Activated T-cell treated with anti-CD3 and anti-CD28 coated beads, Interleukin-2, amount 50 U/mL, for 4 hours (primary cell): Measurements from ENCODE around the gene RALGPS1. TPM values are rescaled to one million over a fixed set of nuclear protein-coding genes. Genes with fewer than 3 reads are reported as not detected.

Experiments
- ATAC-seq, 2 donors: fragments of 200-7000 bp; cut with Tn5 transposase; one replicate each; pipeline ENCODE4 v1.10.0; 2021
- DNase-seq: peaks from one replicate; pipeline ENCODE4 v3.0.0-alpha.2; 2020
- H3K27me3 Mint-ChIP-seq: one replicate; pipeline ENCODE4 v1.8.0; 2021; ENCODE audit warnings: low read depth, mixed read lengths
- H3K36me3 Mint-ChIP-seq: one replicate; pipeline ENCODE4 v1.8.0; 2022; ENCODE audit warnings: mixed read lengths; ENCODE audit not compliant: insufficient read depth
- H3K4me1 Mint-ChIP-seq: one replicate; pipeline ENCODE4 v1.8.0; 2021; ENCODE audit warnings: low read depth, mixed read lengths
- H3K4me3 Mint-ChIP-seq: one replicate; pipeline ENCODE4 v1.8.0; 2021; ENCODE audit warnings: mild to moderate bottlenecking, moderate library complexity, mixed read lengths
- H3K9me3 Mint-ChIP-seq: one replicate; pipeline ENCODE4 v1.8.0; 2021; ENCODE audit warnings: mixed read lengths
- total RNA-seq, 3 donors: library from RNA; stranded (reverse); gene quantifications; one replicate each; pipeline ENCODE4 v1.2.1, GENCODE V29; 2021

Gene RALGPS1
- total RNA-seq, 3 donors from 2014 or later, result 0.51 to 1.2 (median 1.1) TPM

DNA sequence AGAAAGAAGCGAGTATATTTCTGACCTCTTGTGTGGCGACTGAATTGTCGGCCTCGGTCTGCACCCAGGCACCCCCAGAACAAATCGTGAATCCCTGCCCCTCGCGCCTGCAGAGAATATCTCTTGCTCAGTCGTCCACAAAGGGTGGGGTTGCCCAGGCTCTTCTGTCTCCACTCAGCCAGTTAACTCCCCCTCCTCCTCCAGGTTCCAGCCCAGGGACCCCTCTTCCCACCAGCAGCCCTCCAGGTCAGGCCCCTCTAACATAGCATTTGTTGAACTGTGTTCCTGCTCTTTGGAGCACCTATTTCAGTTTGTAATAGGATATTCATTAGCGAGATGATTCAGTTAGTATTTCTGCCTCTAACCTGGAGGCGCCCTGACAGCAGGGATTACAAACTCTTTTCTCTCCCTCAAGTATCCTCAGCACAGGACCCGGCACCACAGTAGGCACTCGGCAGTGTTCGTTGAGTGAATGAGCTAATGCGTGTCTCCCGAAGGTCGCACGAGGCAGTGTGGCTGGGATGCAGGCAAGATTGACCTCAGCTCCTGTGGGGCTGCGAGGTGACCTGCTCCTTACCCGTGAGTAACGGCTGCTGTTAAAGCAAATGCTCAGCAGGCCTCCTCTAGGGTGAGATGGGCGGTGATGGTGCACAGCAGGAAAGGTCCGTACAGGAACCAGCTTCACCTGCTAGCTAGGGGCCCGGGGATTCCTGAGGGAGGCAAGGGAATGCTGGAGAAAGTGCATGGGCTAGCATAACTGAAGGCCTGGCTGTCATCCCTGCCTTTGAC is 28.4 kb upstream of the RALGPS1 start:
- ATAC-seq, result no peak
- H3K36me3 Mint-ChIP-seq, result peaks cover 2% of the 10 kb centered on the region
- H3K4me1 Mint-ChIP-seq, result no peaks in the 10 kb centered on the region
- peaks cover 2% of the 10 kb centered on the region for H3K27me3 Mint-ChIP-seq
- H3K9me3 Mint-ChIP-seq, result no peaks in the 10 kb centered on the region
- no peak overlapping the region for H3K4me3 Mint-ChIP-seq
- no peak for DNase-seq

DNA sequence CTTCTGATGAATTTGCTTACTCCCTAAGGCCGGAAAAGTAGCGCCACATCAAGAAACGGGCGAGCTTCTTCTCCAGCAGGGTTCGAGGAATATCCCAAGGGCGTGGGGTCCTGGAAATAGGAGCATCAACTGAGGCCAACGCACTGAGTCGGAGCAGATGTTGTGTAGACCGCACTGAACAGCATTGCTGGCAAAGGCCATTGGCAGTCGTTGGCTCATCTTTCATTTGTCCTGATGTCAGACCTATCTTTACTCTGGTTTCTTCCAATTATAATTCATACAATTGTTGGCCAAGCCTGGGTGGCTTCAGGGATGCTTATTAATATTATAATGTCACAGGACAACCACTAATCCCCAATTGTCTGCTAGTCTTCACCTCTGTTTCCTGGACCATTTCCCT is 27.7 kb upstream of the RALGPS1 start:
- ATAC-seq (no peak), DNase-seq (no peak)
- peaks cover 2% of the 10 kb centered on the region for H3K27me3 Mint-ChIP-seq
- H3K36me3 Mint-ChIP-seq, result no peaks in the 10 kb centered on the region
- H3K4me3 Mint-ChIP-seq, result no peak overlapping the region
- no peaks in the 10 kb centered on the region for H3K4me1 Mint-ChIP-seq
- H3K9me3 Mint-ChIP-seq, result no peaks in the 10 kb centered on the region

DNA sequence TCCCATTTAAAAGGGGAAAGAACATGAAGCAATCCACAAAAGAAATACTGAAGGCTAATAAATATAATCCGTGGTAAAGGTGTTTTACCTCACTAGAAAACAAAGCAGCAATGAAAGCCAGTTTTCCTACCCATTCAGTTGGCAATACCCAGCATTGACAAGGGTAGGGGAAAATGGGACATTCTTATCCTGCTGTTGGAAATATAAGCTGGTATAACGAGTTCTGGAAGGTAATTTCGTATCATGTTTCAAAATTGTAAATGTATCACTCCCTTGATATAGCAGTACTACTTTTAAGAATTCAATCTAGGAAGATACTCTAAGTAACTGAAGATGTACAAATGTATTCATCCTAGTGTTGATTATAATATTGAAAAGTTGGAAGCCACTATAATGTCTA is 22.9 kb upstream of the RALGPS1 start:
- Mint-ChIP-seq H3K4me1 (no peaks in the 10 kb centered on the region), H3K27me3 (peaks cover 2% of the 10 kb centered on the region), H3K9me3 (no peaks in the 10 kb centered on the region), H3K4me3 (no peak overlapping the region), H3K36me3 (no peaks in the 10 kb centered on the region)
- DNase-seq (no peak), ATAC-seq (no peak)

- Mint-ChIP-seq H3K4me3 (no peak overlapping the region), H3K4me1 (no peaks in the 10 kb centered on the region), H3K36me3 (no peaks in the 10 kb centered on the region), H3K27me3 (peaks cover 5% of the 10 kb centered on the region), H3K9me3 (no peaks in the 10 kb centered on the region)
- DNase-seq (no peak), ATAC-seq (no peak)
These were observed 21.5 kb upstream of the RALGPS1 start for GRCh38 chr9:126893079-126893478.

DNA sequence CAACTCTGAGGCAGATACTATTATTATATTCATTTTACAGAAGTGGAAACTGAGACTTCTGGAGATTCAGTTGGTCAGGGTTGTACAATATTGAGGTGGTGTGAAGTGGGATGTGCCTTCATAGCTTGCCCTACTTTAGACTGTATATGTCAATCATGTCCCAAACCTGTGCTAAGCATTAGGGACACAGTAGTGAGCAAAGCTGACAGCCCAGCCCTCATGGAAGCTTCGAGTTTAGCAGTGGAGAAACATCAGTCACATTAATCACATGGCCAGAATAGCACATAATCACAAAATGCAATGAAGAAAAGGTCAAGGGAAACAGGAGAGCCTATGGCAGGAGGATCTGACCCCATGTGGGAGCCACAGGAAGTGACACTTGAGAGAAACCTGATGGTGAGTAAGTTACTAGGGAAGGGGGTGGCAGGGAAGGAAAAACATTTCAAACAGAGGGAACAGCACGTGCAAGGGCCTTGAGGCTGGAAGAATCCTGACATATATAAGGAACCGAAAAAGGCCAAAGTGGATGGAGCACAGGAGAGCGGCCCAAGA is 20.5 kb upstream of the RALGPS1 start:
- DNase-seq, result no peak
- Mint-ChIP-seq H3K4me1 (no peaks in the 10 kb centered on the region), H3K9me3 (no peaks in the 10 kb centered on the region), H3K4me3 (no peak overlapping the region), H3K27me3 (peaks cover 5% of the 10 kb centered on the region), H3K36me3 (no peaks in the 10 kb centered on the region)
- no peak for ATAC-seq

- Mint-ChIP-seq H3K9me3 (peaks cover 8% of the 10 kb centered on the region), H3K27me3 (peaks cover 4% of the 10 kb centered on the region)
- no peak for ATAC-seq
These were observed 12.4 kb upstream of the RALGPS1 start for GRCh38 chr9:126902210-126902609.

DNA sequence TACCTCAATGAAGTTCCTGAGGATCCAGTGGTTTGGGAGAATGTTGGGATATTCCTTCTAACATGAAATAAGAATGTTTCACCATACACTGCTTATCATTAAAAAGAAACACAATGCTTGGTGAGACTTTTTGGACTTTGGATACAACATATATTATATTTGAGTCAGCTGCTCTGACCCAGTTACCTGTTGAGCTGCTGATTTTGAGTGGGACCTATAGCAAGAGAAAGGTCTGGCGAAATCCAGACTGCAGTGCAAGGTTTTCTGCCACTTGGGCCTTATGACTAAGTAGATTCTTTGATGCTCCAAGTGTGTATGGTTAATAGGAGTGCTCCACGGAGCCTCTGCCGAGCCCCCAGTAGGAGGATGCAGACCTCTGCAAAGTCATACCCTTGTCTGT is 10.0 kb upstream of the RALGPS1 start:
- no peak for ATAC-seq
- no peaks in the 10 kb centered on the region for H3K36me3 Mint-ChIP-seq
- H3K4me3 Mint-ChIP-seq, result no peak overlapping the region
- peaks cover 4% of the 10 kb centered on the region for H3K27me3 Mint-ChIP-seq
- no peaks in the 10 kb centered on the region for H3K4me1 Mint-ChIP-seq
- no peak for DNase-seq
- H3K9me3 Mint-ChIP-seq, result peaks cover 8% of the 10 kb centered on the region

More at GRCh38 chr9:126902210-126902609, 12.4 kb upstream of the RALGPS1 start:
- Mint-ChIP-seq H3K4me1 (no peaks in the 10 kb centered on the region), H3K36me3 (no peaks in the 10 kb centered on the region), H3K4me3 (no peak overlapping the region)
- no peak for DNase-seq

- peaks cover 5% of the 10 kb centered on the region for H3K27me3 Mint-ChIP-seq
- no peaks in the 10 kb centered on the region for H3K4me1 Mint-ChIP-seq
- peaks cover 7% of the 10 kb centered on the region for H3K9me3 Mint-ChIP-seq
- H3K4me3 Mint-ChIP-seq, result no peak overlapping the region
- DNase-seq (no peak), ATAC-seq (no peak)
- no peaks in the 10 kb centered on the region for H3K36me3 Mint-ChIP-seq
These were observed 8.5 kb upstream of the RALGPS1 start for GRCh38 chr9:126906091-126906490.

DNA sequence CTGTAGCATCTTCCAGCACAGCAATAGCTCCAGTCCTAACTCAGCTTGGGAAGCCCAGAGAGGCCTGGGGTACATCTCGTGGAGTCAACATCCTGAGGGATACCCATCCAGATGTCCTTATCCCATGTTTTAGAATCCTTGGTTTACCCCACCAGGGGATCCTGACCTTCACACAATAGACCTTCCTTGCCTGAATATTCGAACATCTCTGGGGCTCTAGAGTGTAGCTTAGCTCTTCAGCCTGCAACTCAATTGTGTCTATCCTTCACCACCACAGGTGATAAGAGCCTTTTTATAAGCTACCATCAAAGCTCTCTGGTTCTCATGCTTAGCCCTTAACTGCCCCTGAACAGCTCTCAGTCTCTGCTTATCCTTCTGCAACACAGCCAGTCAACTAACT is 7.5 kb upstream of the RALGPS1 start:
- ATAC-seq (no peak), DNase-seq (no peak)
- no peak overlapping the region for H3K4me3 Mint-ChIP-seq

GRCh38 chr9:126915281-126915816 is 767 bp downstream of the RALGPS1 start:
- Mint-ChIP-seq H3K27me3 (peaks cover 4% of the 10 kb centered on the region), H3K36me3 (no peaks in the 10 kb centered on the region), H3K4me1 (peaks cover 8% of the 10 kb centered on the region), H3K4me3 (peak overlapping the region; percentile 62), H3K9me3 (peaks cover 4% of the 10 kb centered on the region)
- peak; percentile 32 for DNase-seq
- peak in 1 of 2 donors; percentile 7 for ATAC-seq

More for the DNA sequence above, 7.5 kb upstream of the RALGPS1 start:
- Mint-ChIP-seq H3K36me3 (no peaks in the 10 kb centered on the region), H3K27me3 (peaks cover 7% of the 10 kb centered on the region), H3K9me3 (peaks cover 4% of the 10 kb centered on the region), H3K4me1 (no peaks in the 10 kb centered on the region)

- H3K4me1 Mint-ChIP-seq, result peaks cover 8% of the 10 kb centered on the region
- ATAC-seq, result no peak
- H3K36me3 Mint-ChIP-seq, result no peaks in the 10 kb centered on the region
- H3K4me3 Mint-ChIP-seq, result peak overlapping the region; percentile 62
- peaks cover 4% of the 10 kb centered on the region for H3K27me3 Mint-ChIP-seq
- no peak for DNase-seq
- peaks cover 4% of the 10 kb centered on the region for H3K9me3 Mint-ChIP-seq
These were observed 1.4 kb downstream of the RALGPS1 start for GRCh38 chr9:126915846-126916543.

DNA sequence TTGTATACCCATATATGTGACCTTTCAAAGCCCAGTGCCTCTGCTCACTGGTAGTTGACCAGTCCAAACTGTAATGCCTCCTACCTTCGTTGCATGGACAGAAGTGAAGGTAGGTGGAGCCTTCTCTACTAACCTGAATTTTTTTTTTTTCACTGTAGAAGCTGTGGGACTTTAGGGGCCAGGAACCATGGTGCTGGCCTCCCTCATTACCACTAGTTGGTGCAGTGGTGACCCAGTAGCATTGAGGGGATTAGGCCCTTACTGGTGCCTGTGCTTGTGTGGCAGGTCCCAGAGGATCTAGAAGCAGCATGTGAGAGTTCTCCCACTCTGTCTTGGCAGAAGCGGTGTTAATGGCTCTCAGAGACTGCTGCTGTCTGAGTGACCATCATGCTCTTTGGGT is 2.3 kb downstream of the RALGPS1 start:
- H3K4me3 Mint-ChIP-seq, result peak overlapping the region; percentile 29

DNA sequence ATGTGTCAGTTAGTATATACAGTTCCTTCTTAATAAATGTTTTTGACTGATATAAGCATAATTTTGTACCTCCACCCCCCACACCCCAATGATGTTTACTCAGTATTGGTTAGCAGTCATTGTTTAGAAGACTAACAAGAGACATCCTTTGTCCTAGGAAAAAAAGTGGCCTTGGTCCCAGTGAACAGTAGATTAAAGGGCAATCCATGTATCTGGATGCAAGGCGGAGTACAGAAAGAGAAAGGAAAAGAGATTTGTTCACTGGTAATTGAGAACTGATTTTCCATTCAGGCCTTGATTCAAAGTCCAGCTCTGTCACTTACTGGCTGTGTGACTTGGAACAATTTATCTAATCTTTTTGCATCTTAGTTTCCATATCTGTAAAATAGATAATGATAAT is 4.6 kb downstream of the RALGPS1 start:
- DNase-seq, result no peak
- Mint-ChIP-seq H3K36me3 (peaks cover 2% of the 10 kb centered on the region), H3K27me3 (no peaks in the 10 kb centered on the region), H3K9me3 (no peaks in the 10 kb centered on the region), H3K4me1 (peaks cover 8% of the 10 kb centered on the region), H3K4me3 (no peak overlapping the region)
- no peak for ATAC-seq

More for the DNA sequence above, 2.3 kb downstream of the RALGPS1 start:
- Mint-ChIP-seq H3K9me3 (no peaks in the 10 kb centered on the region), H3K36me3 (peaks cover 2% of the 10 kb centered on the region), H3K27me3 (peaks cover 2% of the 10 kb centered on the region), H3K4me1 (peaks cover 8% of the 10 kb centered on the region)
- no peak for DNase-seq
- no peak for ATAC-seq

GRCh38 chr9:126925876-126926275 is 11.3 kb downstream of the RALGPS1 start:
- Mint-ChIP-seq H3K9me3 (no peaks in the 10 kb centered on the region), H3K36me3 (peaks cover 2% of the 10 kb centered on the region), H3K4me3 (no peak overlapping the region)

More at GRCh38 chr9:126925876-126926275, 11.3 kb downstream of the RALGPS1 start:
- Mint-ChIP-seq H3K4me1 (no peaks in the 10 kb centered on the region), H3K27me3 (no peaks in the 10 kb centered on the region)
- no peak for DNase-seq
- no peak for ATAC-seq
